HEK293 (cell line): ENCODE measurements around the gene ELAVL4.

ENCODE experiments used
- CTCF ChIA-PET: fragments of 350-600 bp; formaldehyde crosslinking; extraction: SDS; loops from one replicate; lab custom pipeline; 2021; ENCODE audit warnings: antibody characterized with exemption; lab: Yijun Ruan, JAX
- POLR2A ChIA-PET: fragments of 300-600 bp; formaldehyde crosslinking; extraction: SDS; loops from one replicate; lab custom pipeline; 2020; ENCODE audit warnings: antibody characterized with exemption, inconsistent platforms; lab: Yijun Ruan, JAX
- H3K27ac ChIP-seq: fragments of 200-500 bp; sonication (Bioruptor generic); 2 replicates; pipeline ENCODE4 v1.5.1; 2014; ENCODE audit warnings: low read depth, low read length, control low read depth, inconsistent platforms; ENCODE audit errors: extremely low read depth
- H3K36me3 ChIP-seq, 2 experiments: fragments of 200-500 bp in 1 of 2; sonication (Bioruptor generic) in 1 of 2; 1 replicate in 1 of 2; 2 replicates in 1 of 2; pipeline ENCODE4 v1.5.1; 2014 to 2017; ENCODE audit warnings: inconsistent platforms in 2 of 2, low read length in 2 of 2; ENCODE audit not compliant: control insufficient read depth in 2 of 2, insufficient read depth in 1 of 2
- H3K4me1 ChIP-seq: fragments of 200-500 bp; sonication (Bioruptor generic); 2 replicates; pipeline ENCODE4 v1.5.1; 2014; ENCODE audit warnings: mild to moderate bottlenecking, low read length, inconsistent platforms; ENCODE audit not compliant: control insufficient read depth, insufficient read depth
- H3K4me3 ChIP-seq: 2 replicates; pipeline ENCODE4 v1.5.1; 2011; ENCODE audit warnings: low read depth, mild to moderate bottlenecking, control low read depth, low read length, moderate library complexity
- H3K9me3 ChIP-seq: fragments of 200-500 bp; sonication (Bioruptor generic); 2 replicates; pipeline ENCODE4 v1.5.1; 2014; ENCODE audit warnings: low read depth, low read length, inconsistent platforms; ENCODE audit not compliant: control insufficient read depth, insufficient read depth
- EGR2 ChIP-seq: fragments of 450-650 bp; formaldehyde crosslinking; IDR thresholded peaks from 2 replicates; pipeline ENCODE4 v1.5.1; 2016; ENCODE audit warnings: low read depth, missing biosample characterization, missing genetic modification characterization
- MYNN ChIP-seq: fragments of 450-650 bp; formaldehyde crosslinking; IDR thresholded peaks from 2 replicates; pipeline ENCODE4 v1.5.1; 2016; ENCODE audit warnings: missing biosample characterization, missing genetic modification characterization, borderline replicate concordance
- ZBTB1 ChIP-seq: fragments of 450-650 bp; formaldehyde crosslinking; IDR thresholded peaks from 2 replicates; pipeline ENCODE4 v1.5.1; 2016; ENCODE audit warnings: missing biosample characterization, missing genetic modification characterization
- ZBTB21 ChIP-seq: fragments of 450-650 bp; formaldehyde crosslinking; IDR thresholded peaks from 2 replicates; pipeline ENCODE4 v1.5.1; 2017; ENCODE audit warnings: missing biosample characterization, missing genetic modification characterization
- ZBTB48 ChIP-seq: fragments of 450-650 bp; formaldehyde crosslinking; IDR thresholded peaks from 2 replicates; pipeline ENCODE4 v1.5.1; 2016; ENCODE audit warnings: missing biosample characterization, missing genetic modification characterization
- ZFP37 ChIP-seq: fragments of 450-650 bp; formaldehyde crosslinking; IDR thresholded peaks from 2 replicates; pipeline ENCODE4 v1.5.1; 2016; ENCODE audit warnings: missing biosample characterization, missing genetic modification characterization
- ZNF10 ChIP-seq: fragments of 450-650 bp; formaldehyde crosslinking; IDR thresholded peaks from 2 replicates; pipeline ENCODE4 v1.5.1; 2017; ENCODE audit warnings: missing biosample characterization, missing genetic modification characterization
- ZNF214 ChIP-seq: fragments of 450-650 bp; formaldehyde crosslinking; IDR thresholded peaks from 2 replicates; pipeline ENCODE4 v1.5.1; 2017; ENCODE audit warnings: missing biosample characterization, mild to moderate bottlenecking, missing genetic modification characterization, borderline replicate concordance
- ZNF248 ChIP-seq: fragments of 450-650 bp; formaldehyde crosslinking; IDR thresholded peaks from 2 replicates; pipeline ENCODE4 v1.5.1; 2017; ENCODE audit warnings: missing biosample characterization, missing genetic modification characterization
- ZNF266 ChIP-seq: fragments of 450-650 bp; formaldehyde crosslinking; IDR thresholded peaks from 2 replicates; pipeline ENCODE4 v1.5.1; 2016; ENCODE audit warnings: missing biosample characterization, missing genetic modification characterization, low read depth
- ZNF426 ChIP-seq: fragments of 450-650 bp; formaldehyde crosslinking; IDR thresholded peaks from 2 replicates; pipeline ENCODE4 v1.5.1; 2017; ENCODE audit warnings: missing biosample characterization, missing genetic modification characterization, mild to moderate bottlenecking, inconsistent platforms, moderate library complexity
- ZNF48 ChIP-seq: fragments of 450-650 bp; formaldehyde crosslinking; IDR thresholded peaks from 2 replicates; pipeline ENCODE4 v1.5.1; 2016; ENCODE audit warnings: missing biosample characterization, missing genetic modification characterization
- ZNF677 ChIP-seq: fragments of 450-650 bp; IDR thresholded peaks from 2 replicates; pipeline ENCODE4 v1.5.0; 2018; ENCODE audit warnings: missing biosample characterization, mild to moderate bottlenecking, missing genetic modification characterization, moderate library complexity
- ZNF830 ChIP-seq: fragments of 450-650 bp; IDR thresholded peaks from 2 replicates; pipeline ENCODE4 v1.5.0; 2018; ENCODE audit warnings: missing biosample characterization, missing genetic modification characterization, low read depth, mild to moderate bottlenecking, moderate library complexity
- TF ChIP-seq, protein P1 (sequence below): fragments of 450-650 bp; formaldehyde crosslinking; IDR thresholded peaks from 2 replicates; pipeline ENCODE4 v1.5.1; 2016; ENCODE audit warnings: missing biosample characterization, missing genetic modification characterization
- TF ChIP-seq, protein P2 (sequence below): fragments of 450-650 bp; formaldehyde crosslinking; IDR thresholded peaks from 2 replicates; pipeline ENCODE4 v1.5.1; 2017; ENCODE audit warnings: missing biosample characterization, missing genetic modification characterization
- TF ChIP-seq, protein P3 (sequence below): fragments of 450-650 bp; formaldehyde crosslinking; IDR thresholded peaks from 2 replicates; pipeline ENCODE4 v1.5.1; 2016; ENCODE audit warnings: missing biosample characterization, missing genetic modification characterization, low read depth
- TF ChIP-seq, protein P4 (sequence below): fragments of 450-650 bp; formaldehyde crosslinking; IDR thresholded peaks from 2 replicates; pipeline ENCODE4 v1.5.1; 2016; ENCODE audit warnings: missing biosample characterization, missing genetic modification characterization

Gene ELAVL4

DNA sequence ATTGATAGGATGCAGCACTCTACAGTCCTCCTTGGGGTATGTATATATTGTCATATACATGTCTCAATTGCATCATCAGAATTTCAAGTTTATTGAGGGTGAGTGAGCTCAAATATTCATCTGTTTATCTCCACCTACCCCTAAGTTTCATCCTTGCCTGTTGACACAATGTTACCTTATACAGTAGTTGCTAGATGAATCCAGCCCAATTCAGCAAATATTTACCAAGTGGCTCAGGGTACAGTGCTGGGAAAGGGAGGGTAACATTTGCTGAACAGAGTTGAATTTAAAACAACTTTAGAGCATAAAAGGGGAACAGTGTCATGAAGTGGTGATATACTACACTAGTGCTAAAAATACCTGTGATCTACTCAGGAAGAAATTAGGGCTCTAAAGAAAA, 14.4 kb downstream of the ELAVL4 start (continued):
- TF ChIP-seq, protein P1, sequence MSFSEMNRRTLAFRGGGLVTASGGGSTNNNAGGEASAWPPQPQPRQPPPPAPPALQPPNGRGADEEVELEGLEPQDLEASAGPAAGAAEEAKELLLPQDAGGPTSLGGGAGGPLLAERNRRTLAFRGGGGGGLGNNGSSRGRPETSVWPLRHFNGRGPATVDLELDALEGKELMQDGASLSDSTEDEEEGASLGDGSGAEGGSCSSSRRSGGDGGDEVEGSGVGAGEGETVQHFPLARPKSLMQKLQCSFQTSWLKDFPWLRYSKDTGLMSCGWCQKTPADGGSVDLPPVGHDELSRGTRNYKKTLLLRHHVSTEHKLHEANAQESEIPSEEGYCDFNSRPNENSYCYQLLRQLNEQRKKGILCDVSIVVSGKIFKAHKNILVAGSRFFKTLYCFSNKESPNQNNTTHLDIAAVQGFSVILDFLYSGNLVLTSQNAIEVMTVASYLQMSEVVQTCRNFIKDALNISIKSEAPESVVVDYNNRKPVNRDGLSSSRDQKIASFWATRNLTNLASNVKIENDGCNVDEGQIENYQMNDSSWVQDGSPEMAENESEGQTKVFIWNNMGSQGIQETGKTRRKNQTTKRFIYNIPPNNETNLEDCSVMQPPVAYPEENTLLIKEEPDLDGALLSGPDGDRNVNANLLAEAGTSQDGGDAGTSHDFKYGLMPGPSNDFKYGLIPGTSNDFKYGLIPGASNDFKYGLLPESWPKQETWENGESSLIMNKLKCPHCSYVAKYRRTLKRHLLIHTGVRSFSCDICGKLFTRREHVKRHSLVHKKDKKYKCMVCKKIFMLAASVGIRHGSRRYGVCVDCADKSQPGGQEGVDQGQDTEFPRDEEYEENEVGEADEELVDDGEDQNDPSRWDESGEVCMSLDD (tag by site-specific recombination): no peak
- no peak for TF ChIP-seq ZNF677 (tag by site-specific recombination)
- TF ChIP-seq, protein P2, sequence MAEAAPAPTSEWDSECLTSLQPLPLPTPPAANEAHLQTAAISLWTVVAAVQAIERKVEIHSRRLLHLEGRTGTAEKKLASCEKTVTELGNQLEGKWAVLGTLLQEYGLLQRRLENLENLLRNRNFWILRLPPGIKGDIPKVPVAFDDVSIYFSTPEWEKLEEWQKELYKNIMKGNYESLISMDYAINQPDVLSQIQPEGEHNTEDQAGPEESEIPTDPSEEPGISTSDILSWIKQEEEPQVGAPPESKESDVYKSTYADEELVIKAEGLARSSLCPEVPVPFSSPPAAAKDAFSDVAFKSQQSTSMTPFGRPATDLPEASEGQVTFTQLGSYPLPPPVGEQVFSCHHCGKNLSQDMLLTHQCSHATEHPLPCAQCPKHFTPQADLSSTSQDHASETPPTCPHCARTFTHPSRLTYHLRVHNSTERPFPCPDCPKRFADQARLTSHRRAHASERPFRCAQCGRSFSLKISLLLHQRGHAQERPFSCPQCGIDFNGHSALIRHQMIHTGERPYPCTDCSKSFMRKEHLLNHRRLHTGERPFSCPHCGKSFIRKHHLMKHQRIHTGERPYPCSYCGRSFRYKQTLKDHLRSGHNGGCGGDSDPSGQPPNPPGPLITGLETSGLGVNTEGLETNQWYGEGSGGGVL: no peak

DNA sequence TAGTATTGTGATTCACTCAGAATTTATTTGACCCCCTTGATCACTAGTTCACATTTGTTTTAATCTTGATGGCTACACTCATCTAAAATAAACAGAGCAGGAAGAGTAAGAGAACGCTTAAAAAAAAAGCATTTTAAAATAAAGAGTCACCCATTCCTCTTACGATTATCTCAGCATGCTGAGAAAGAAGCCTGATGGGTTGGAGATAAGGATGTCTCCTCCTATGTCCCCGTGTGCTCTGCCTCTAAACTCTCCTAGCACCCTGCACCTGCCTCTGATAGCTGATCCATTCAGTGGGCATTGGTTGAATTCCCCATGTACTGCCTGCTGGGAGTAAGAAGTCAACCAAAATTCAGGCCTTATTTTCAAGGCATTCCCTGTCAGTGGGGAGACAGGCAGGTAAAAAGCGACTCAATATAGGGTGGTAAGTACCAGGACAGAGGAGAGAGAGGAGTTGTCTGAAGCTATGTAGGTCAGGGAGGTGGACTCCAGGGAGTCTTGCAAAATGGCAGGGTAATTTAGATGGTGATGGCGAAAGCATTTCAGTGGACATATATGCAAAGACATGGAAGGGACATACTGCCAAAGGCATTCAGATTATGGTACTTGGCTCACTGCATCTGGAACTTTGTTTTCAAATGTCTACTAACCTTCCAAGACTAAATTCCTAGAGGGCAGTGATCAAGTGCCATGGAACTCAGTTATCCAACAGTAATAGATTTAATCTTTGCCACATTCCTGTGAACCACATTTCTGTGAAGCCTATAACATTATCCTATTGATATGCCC, 18.4 kb downstream of the ELAVL4 start:
- Histone ChIP-seq H3K4me1 (no peaks in the 10 kb centered on the region), H3K4me3 (no peak overlapping the region), H3K27ac (no peak overlapping the region), H3K36me3 (no peaks in the 10 kb centered on the region), H3K9me3 (no peaks in the 10 kb centered on the region)
- ChIA-PET CTCF (no interaction called here), POLR2A (no interaction called here)
- TF ChIP-seq ZNF10 (tag by site-specific recombination) (no peak), ZFP37 (no peak), ZNF214 (tag by site-specific recombination) (no peak), ZNF248 (tag by site-specific recombination) (no peak), ZBTB21 (tag by site-specific recombination) (no peak), ZNF266 (tag by site-specific recombination) (no peak), ZNF48 (tag by site-specific recombination) (no peak), ZBTB1 (tag by site-specific recombination) (no peak), ZNF426 (tag by site-specific recombination) (no peak), ZBTB48 (tag by site-specific recombination) (no peak), MYNN (tag by site-specific recombination) (no peak), ZNF830 (tag by site-specific recombination) (no peak), EGR2 (tag by site-specific recombination) (no peak)
- TF ChIP-seq, protein P3, sequence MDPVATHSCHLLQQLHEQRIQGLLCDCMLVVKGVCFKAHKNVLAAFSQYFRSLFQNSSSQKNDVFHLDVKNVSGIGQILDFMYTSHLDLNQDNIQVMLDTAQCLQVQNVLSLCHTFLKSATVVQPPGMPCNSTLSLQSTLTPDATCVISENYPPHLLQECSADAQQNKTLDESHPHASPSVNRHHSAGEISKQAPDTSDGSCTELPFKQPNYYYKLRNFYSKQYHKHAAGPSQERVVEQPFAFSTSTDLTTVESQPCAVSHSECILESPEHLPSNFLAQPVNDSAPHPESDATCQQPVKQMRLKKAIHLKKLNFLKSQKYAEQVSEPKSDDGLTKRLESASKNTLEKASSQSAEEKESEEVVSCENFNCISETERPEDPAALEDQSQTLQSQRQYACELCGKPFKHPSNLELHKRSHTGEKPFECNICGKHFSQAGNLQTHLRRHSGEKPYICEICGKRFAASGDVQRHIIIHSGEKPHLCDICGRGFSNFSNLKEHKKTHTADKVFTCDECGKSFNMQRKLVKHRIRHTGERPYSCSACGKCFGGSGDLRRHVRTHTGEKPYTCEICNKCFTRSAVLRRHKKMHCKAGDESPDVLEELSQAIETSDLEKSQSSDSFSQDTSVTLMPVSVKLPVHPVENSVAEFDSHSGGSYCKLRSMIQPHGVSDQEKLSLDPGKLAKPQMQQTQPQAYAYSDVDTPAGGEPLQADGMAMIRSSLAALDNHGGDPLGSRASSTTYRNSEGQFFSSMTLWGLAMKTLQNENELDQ (tag by site-specific recombination): no peak
- TF ChIP-seq, protein P4, sequence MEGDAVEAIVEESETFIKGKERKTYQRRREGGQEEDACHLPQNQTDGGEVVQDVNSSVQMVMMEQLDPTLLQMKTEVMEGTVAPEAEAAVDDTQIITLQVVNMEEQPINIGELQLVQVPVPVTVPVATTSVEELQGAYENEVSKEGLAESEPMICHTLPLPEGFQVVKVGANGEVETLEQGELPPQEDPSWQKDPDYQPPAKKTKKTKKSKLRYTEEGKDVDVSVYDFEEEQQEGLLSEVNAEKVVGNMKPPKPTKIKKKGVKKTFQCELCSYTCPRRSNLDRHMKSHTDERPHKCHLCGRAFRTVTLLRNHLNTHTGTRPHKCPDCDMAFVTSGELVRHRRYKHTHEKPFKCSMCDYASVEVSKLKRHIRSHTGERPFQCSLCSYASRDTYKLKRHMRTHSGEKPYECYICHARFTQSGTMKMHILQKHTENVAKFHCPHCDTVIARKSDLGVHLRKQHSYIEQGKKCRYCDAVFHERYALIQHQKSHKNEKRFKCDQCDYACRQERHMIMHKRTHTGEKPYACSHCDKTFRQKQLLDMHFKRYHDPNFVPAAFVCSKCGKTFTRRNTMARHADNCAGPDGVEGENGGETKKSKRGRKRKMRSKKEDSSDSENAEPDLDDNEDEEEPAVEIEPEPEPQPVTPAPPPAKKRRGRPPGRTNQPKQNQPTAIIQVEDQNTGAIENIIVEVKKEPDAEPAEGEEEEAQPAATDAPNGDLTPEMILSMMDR (tag by site-specific recombination): no peak
